ENCODE measurements around the gene SH3GL2.

SH3GL2 gene

DNA sequence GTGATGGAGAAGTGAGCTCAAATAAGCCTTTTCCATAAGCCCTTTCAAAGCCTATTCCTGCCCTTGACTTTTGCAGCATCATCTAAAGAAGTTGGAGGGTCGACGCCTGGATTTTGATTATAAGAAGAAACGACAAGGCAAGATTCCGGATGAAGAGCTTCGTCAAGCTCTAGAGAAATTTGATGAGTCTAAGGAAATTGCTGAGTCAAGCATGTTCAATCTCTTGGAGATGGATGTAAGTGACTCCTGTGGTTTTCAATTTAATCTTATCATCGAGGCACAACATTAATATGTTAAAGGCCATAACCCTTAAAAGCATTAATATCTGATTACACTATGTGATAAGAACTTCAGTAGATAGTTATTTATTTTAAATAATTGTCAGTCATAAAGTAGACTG is 210.4 kb downstream of the SH3GL2 start:
- H3K4me3 ChIP-seq (ENCODE audit: low read depth, low read length) = no peak overlapping the region
- in situ Hi-C loops (cut with HindIII; ENCODE audit: low sequenced_read_pairs) = loop anchor here (25.0 kb wide), 1 partner anchor 227 kb away; no protein-coding TSS in a partner anchor
- TF ChIP-seq, protein P1, sequence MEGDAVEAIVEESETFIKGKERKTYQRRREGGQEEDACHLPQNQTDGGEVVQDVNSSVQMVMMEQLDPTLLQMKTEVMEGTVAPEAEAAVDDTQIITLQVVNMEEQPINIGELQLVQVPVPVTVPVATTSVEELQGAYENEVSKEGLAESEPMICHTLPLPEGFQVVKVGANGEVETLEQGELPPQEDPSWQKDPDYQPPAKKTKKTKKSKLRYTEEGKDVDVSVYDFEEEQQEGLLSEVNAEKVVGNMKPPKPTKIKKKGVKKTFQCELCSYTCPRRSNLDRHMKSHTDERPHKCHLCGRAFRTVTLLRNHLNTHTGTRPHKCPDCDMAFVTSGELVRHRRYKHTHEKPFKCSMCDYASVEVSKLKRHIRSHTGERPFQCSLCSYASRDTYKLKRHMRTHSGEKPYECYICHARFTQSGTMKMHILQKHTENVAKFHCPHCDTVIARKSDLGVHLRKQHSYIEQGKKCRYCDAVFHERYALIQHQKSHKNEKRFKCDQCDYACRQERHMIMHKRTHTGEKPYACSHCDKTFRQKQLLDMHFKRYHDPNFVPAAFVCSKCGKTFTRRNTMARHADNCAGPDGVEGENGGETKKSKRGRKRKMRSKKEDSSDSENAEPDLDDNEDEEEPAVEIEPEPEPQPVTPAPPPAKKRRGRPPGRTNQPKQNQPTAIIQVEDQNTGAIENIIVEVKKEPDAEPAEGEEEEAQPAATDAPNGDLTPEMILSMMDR (IDR thresholded peaks at IDR 0.05; ENCODE audit: low read depth, low read length, missing control alignments) = no peak
- DNase-seq (ENCODE audit: low read depth) = no peak

DNA sequence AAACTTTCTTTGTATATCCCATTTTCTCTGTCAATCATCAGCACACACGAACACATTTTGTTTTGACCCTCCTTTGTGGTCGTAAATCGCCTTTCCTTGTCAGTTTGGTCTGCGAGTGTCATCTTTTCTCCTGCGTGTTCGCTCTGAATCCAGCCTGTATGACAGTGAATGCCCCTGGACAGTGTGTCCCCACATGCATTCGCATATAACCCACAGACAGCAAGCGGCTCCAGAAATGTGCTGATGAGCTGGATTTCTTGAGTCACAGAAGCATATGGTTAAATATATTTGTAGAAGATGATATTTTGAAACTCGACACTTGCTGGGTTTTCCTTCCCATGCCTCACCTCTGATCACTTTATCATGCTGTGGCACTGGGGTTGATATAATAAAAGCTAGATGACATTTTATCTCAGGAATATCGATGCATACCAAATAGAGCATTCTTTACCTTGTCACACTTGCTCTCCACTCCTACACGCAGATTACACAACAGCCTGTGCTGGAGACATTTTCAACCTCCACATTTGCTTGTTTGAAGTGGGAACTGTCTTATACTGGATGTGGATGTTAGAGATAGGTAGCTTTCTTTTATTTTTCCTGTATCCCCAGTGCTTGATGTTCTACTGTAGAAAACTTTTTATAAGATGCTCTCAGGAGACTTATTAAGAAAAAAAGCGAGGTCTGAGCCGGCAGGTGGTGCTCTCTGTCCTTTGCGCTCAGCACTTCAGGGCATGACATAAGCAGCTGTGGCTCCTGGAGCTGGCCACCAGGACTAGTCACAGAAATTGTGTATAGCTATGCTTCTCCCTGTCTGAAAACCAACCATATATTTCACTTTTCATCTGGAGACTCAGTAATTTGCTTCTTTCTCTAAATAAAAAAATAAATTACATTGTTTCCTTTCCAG is 215.1 kb downstream of the SH3GL2 start:
- H3K4me3 ChIP-seq (ENCODE audit: low read depth, low read length) = no peak overlapping the region
- no peak for DNase-seq (ENCODE audit: low read depth)
- in situ Hi-C loops (cut with HindIII; ENCODE audit: low sequenced_read_pairs) = loop anchor here (25.0 kb wide), 1 partner anchor 232 kb away; no protein-coding TSS in a partner anchor
- TF ChIP-seq, protein P1 (IDR thresholded peaks at IDR 0.05; ENCODE audit: low read depth, low read length, missing control alignments) = no peak

DNA sequence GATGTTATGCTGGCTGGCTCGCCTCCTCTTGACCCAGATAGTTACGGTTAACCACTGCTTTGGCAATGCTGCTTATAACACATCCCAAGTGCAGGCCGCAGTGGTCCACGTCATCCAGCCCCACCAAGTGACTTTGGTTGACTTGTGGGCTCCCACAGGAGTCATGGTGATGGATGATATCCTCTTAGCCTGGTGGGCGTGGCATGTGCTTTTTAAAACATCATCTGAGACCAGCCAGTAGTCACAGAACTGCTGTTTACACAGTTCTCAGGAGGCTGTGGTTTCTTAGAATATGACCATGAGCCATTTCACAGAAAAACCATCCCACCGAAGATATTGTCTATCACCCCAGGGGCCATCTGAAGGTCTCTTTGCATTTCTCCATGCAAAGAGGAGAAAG is 216.9 kb downstream of the SH3GL2 start:
- in situ Hi-C loops (cut with HindIII; ENCODE audit: low sequenced_read_pairs) = loop anchor here (25.0 kb wide), 1 partner anchor 233 kb away; no protein-coding TSS in a partner anchor
- no peak overlapping the region for H3K4me3 ChIP-seq (ENCODE audit: low read depth, low read length)
- peak; percentile 50 for DNase-seq (ENCODE audit: low read depth)
- TF ChIP-seq, protein P1 (IDR thresholded peaks at IDR 0.05; ENCODE audit: low read depth, low read length, missing control alignments) = no peak

DNA sequence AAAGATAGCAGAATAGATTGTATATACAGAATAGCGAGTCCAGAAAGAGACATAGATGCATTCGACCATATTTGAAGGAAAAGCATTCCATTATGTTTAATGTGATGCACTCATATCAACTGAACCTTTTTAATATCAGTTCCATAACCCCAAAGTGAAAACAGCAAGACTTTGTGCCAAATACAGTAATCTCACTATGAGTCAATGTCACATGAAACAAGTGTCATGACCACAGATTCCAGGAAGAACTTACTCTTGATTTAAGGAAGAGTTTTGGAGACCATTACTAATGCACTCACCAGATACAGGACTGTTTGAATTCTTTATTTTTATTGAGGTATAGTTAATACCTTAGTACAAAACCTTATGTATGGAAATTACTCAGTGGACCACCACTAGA is 220.5 kb downstream of the SH3GL2 start:
- H3K4me3 ChIP-seq (ENCODE audit: low read depth, low read length) = no peak overlapping the region
- in situ Hi-C loops (cut with HindIII; ENCODE audit: low sequenced_read_pairs) = loop anchor here (25.0 kb wide), 1 partner anchor 237 kb away; no protein-coding TSS in a partner anchor
- no peak for DNase-seq (ENCODE audit: low read depth)
- TF ChIP-seq, protein P1 (IDR thresholded peaks at IDR 0.05; ENCODE audit: low read depth, low read length, missing control alignments) = no peak

- H3K4me3 ChIP-seq (ENCODE audit: low read depth, low read length) = no peak overlapping the region
- DNase-seq (ENCODE audit: low read depth) = no peak
- in situ Hi-C loops (cut with HindIII; ENCODE audit: low sequenced_read_pairs) = no loop called here
- TF ChIP-seq, protein P1 (IDR thresholded peaks at IDR 0.05; ENCODE audit: low read depth, low read length, missing control alignments) = no peak
Observed at GRCh38 chr9:17800418-17800817, 221.6 kb downstream of the SH3GL2 start.

GRCh38 chr9:17802249-17802857 is 223.5 kb downstream of the SH3GL2 start:
- DNase-seq (ENCODE audit: low read depth) = no peak
- H3K4me3 ChIP-seq (ENCODE audit: low read depth, low read length) = no peak overlapping the region
- in situ Hi-C loops (cut with HindIII; ENCODE audit: low sequenced_read_pairs) = no loop called here
- TF ChIP-seq, protein P1 (IDR thresholded peaks at IDR 0.05; ENCODE audit: low read depth, low read length, missing control alignments) = peak; percentile 59
